ENCODE measurements around the gene SHLD1. TPM values are rescaled to one million over a fixed set of nuclear protein-coding genes. Genes with fewer than 3 reads are reported as not detected.

Gene SHLD1
- polyA plus RNA-seq, 1 donor (not counting 4 experiments of a cell fraction or from before 2014, with no cell fraction given) = 3.2 TPM

DNA sequence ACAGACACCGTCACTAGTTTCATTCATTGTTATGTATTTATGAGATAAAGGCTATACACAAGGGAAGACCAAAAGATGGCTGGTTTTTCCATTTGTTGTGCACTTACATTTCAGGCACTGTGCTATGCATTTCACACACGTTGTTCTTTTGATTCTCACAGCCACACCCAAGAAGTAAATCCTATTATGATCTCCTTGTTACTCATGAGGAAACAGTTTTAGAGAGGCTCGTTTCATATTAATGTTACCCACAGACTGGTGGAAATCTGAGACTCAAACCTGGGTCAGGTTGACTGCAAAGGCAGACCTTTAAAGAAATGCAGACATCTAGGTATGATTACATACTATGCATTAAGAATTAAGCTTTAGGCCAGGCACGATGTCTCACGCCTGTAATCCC, 34.9 kb downstream of the SHLD1 start:
- Histone ChIP-seq H4K20me1 (ENCODE audit: control insufficient read depth, extremely low read depth, insufficient read depth, low read length) (no peaks in the 10 kb centered on the region), H3K27me3 (ENCODE audit: control insufficient read depth, extremely low read depth, insufficient read depth, low read length) (no peaks in the 10 kb centered on the region), H3K9ac (ENCODE audit: control insufficient read depth, extremely low read depth, insufficient read depth, low read length) (no peak overlapping the region), H3K4me1 (ENCODE audit: control insufficient read depth, extremely low read depth, insufficient read depth, low read length) (peaks cover 7% of the 10 kb centered on the region), H3K4me2 (ENCODE audit: control insufficient read depth, extremely low read depth, insufficient read depth, low read depth, low read length) (no peak overlapping the region), H3K4me3 (ENCODE audit: control insufficient read depth in 2 of 3, extremely low read depth in 1 of 3, insufficient read depth in 2 of 3, low read depth in 1 of 3, low read length in 3 of 3) (no peak overlapping the region), H3K36me3 (ENCODE audit: control insufficient read depth in 2 of 2, extremely low read depth in 1 of 2, insufficient read depth in 2 of 2, low read length in 2 of 2) (no peaks in the 10 kb centered on the region), H2AFZ (ENCODE audit: control insufficient read depth, low read length) (peak overlapping the region; percentile 43), H3K9me1 (ENCODE audit: control insufficient read depth, extremely low read depth, insufficient read depth, low read length) (no peaks in the 10 kb centered on the region), H3K27ac (ENCODE audit: control insufficient read depth, insufficient read depth, low read length) (no peak overlapping the region), H3K9me3 (ENCODE audit: control insufficient read depth, low read depth, low read length) (no peaks in the 10 kb centered on the region), H3K79me2 (ENCODE audit: control insufficient read depth, insufficient read depth, low read length) (no peaks in the 10 kb centered on the region)
- dilution Hi-C loops (cut with MboI; ENCODE audit: extremely low pct_ligation_motif_present, low sequenced_read_pairs) = loop anchor here (25.0 kb wide), 1 partner anchor 223 kb away; no protein-coding TSS in a partner anchor
- DNase-seq (ENCODE audit: low read depth, low spot score) = no peak
- TF ChIP-seq CTCF (optimal IDR thresholded peaks at IDR 0.05 in 1 of 3, IDR thresholded peaks at IDR 0.05 in 1 of 3, conservative IDR thresholded peaks at IDR 0.05 in 1 of 3; ENCODE audit: extremely low read depth in 1 of 3, insufficient read depth in 2 of 3, low read length in 3 of 3) = no peak
- TF ChIP-seq EZH2 (IDR thresholded peaks at IDR 0.05; ENCODE audit: low read length) = no peak
- FAIRE-seq = no peak

DNA sequence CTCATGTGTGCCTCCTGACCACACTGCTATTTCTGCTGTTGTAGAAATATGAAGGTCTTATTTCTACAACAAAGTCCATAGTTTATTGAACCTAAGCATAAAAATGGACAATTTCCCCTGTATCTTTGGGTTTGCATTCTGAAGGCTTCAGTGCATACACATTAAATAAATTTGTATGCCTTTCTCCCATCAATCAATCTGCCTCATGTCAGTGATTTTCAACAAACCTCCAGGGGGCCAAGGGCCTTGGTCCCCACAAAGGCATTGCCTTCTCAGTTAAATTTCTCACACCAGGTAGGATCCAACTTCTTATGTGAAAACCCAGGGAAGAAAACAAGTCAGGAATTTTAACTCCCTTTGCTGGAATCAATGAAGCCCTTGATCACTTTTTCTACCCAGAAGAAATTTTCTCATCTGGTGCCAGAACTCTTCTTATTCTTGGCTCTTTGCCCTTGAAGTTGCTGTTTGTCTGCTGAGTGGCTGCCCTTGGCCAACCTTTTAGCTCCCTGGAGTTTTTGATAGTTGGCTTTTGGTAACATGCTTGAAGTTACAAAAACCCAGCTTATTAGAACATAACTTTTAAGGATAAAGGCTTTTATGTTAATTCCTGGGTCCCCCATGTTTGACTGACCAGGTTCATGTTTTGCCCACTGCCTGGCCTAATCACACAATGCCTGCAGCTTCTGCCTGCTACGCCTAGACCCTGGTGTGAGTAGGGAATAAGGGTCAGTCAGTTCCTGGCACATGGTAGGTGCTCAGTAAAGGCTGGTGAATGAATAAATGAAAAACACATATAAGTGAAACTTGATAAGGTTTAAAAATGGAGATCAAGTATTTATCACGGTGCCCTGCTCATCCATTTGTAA, 37.0 kb downstream of the SHLD1 start:
- H3K27ac ChIP-seq (ENCODE audit: control insufficient read depth, insufficient read depth, low read length) = no peak overlapping the region
- H3K27me3 ChIP-seq (ENCODE audit: control insufficient read depth, extremely low read depth, insufficient read depth, low read length) = no peaks in the 10 kb centered on the region
- dilution Hi-C loops (cut with MboI; ENCODE audit: extremely low pct_ligation_motif_present, low sequenced_read_pairs) = loop anchor here (25.0 kb wide), 1 partner anchor 225 kb away; no protein-coding TSS in a partner anchor
- H2AFZ ChIP-seq (ENCODE audit: control insufficient read depth, low read length) = no peak overlapping the region
- TF ChIP-seq CTCF (optimal IDR thresholded peaks at IDR 0.05 in 1 of 3, IDR thresholded peaks at IDR 0.05 in 1 of 3, conservative IDR thresholded peaks at IDR 0.05 in 1 of 3; ENCODE audit: extremely low read depth in 1 of 3, insufficient read depth in 2 of 3, low read length in 3 of 3) (no peak), EZH2 (IDR thresholded peaks at IDR 0.05; ENCODE audit: low read length) (no peak)
- FAIRE-seq = no peak
- no peak overlapping the region for H3K9ac ChIP-seq (ENCODE audit: control insufficient read depth, extremely low read depth, insufficient read depth, low read length)
- no peak overlapping the region for H3K4me2 ChIP-seq (ENCODE audit: control insufficient read depth, extremely low read depth, insufficient read depth, low read depth, low read length)
- no peaks in the 10 kb centered on the region for H3K36me3 ChIP-seq (ENCODE audit: control insufficient read depth in 2 of 2, extremely low read depth in 1 of 2, insufficient read depth in 2 of 2, low read length in 2 of 2)
- H3K9me3 ChIP-seq (ENCODE audit: control insufficient read depth, low read depth, low read length) = no peaks in the 10 kb centered on the region
- H3K79me2 ChIP-seq (ENCODE audit: control insufficient read depth, insufficient read depth, low read length) = no peaks in the 10 kb centered on the region
- no peak for DNase-seq (ENCODE audit: low read depth, low spot score)
- H3K9me1 ChIP-seq (ENCODE audit: control insufficient read depth, extremely low read depth, insufficient read depth, low read length) = no peaks in the 10 kb centered on the region
- H3K4me1 ChIP-seq (ENCODE audit: control insufficient read depth, extremely low read depth, insufficient read depth, low read length) = peaks cover 7% of the 10 kb centered on the region
- no peak overlapping the region for H3K4me3 ChIP-seq (ENCODE audit: control insufficient read depth in 2 of 3, extremely low read depth in 1 of 3, insufficient read depth in 2 of 3, low read depth in 1 of 3, low read length in 3 of 3)
- H4K20me1 ChIP-seq (ENCODE audit: control insufficient read depth, extremely low read depth, insufficient read depth, low read length) = no peaks in the 10 kb centered on the region

Data from keratinocyte (primary cell).